Measurements from ENCODE around the gene BST2.

DNA sequence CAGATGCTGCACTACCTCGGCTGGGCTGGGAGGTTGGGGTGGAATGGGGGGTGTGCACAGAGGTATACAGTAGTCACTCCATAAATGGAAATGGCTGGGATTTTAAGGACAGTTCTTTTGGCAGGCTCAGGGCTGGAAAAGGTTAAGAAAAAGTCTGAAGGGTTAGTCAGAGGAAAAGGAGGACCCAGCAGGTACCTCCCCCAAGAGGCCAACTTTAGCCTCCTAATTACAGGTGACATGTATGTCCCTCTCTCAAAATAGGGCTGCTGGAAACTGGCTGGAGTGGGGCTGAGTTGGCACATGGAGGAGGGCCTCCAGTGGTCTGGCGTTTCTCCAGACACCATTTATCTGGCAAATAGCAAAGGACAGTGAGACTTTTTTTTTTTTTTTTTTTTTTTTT, 12.4 kb downstream of the BST2 start:
- TF ChIP-seq ZBTB17 (CRISPR knock-in tag; IDR thresholded peaks at IDR 0.05) (no peak), ZNF263 (CRISPR knock-in tag; IDR thresholded peaks at IDR 0.05; ENCODE audit: borderline replicate concordance) (no peak), TAF1 (IDR thresholded peaks at IDR 0.05; ENCODE audit: control insufficient read depth, extremely low read depth, insufficient read depth, low read length, severe bottlenecking) (no peak), RHOXF2B (CRISPR knock-in tag; conservative IDR thresholded peaks at IDR 0.05) (no peak)
